DOHH2 (cell line): ENCODE results near the gene COL9A3.

Experiments
- EZH2phosphoT487 ChIP-seq: fragments of 200-600 bp; sonication (generic); IDR thresholded peaks from 2 replicates; pipeline ENCODE4 v1.6.1; 2017; ENCODE audit warnings: borderline replicate concordance, mild to moderate bottlenecking, antibody characterized with exemption, low read length, moderate library complexity, mixed read lengths
- TF ChIP-seq, protein P1 (sequence below): fragments of 200-600 bp; sonication (generic); IDR thresholded peaks from one replicate; pipeline ENCODE4 v1.5.1; 2014; ENCODE audit warnings: antibody characterized with exemption, mild to moderate bottlenecking, low read depth, low read length; ENCODE audit not compliant: poor library complexity, severe bottlenecking

DNA sequence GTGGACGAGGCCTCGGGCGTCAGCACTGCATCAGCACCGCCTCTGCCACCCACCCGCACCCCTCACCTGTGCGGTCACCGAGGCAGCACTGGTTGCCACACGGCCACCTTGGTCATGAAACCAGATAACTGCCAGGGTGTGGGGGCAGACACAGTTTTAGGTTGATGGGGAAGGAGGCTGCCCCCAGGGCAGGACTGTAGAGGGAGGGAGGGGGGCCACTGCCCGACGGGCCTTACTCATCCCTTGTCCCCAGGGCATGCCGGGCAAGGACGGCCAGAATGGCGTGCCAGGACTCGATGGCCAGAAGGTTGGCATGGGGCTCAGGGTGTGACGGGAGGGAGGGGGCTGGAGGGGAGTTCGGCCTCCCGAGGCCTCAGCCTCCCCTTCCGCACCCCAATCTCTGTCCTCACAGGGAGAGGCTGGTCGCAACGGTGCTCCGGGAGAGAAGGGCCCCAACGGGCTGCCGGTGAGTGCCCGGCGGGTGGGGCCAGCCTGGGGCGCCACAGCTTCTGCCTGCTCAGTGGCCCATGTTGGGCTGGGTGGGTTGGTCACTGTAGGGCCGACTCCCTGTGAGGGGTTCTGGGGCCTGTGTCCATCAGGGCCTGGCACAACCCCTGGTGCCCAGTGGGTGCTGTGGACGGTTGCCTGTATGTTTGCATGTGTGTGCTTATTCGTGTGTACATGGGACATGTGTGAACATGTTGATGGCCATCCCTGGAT, 11.8 kb downstream of the COL9A3 start:
- TF ChIP-seq, protein P1, sequence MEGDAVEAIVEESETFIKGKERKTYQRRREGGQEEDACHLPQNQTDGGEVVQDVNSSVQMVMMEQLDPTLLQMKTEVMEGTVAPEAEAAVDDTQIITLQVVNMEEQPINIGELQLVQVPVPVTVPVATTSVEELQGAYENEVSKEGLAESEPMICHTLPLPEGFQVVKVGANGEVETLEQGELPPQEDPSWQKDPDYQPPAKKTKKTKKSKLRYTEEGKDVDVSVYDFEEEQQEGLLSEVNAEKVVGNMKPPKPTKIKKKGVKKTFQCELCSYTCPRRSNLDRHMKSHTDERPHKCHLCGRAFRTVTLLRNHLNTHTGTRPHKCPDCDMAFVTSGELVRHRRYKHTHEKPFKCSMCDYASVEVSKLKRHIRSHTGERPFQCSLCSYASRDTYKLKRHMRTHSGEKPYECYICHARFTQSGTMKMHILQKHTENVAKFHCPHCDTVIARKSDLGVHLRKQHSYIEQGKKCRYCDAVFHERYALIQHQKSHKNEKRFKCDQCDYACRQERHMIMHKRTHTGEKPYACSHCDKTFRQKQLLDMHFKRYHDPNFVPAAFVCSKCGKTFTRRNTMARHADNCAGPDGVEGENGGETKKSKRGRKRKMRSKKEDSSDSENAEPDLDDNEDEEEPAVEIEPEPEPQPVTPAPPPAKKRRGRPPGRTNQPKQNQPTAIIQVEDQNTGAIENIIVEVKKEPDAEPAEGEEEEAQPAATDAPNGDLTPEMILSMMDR = no peak
- TF ChIP-seq EZH2phosphoT487 = no peak
